HepG2 (cell line): ENCODE measurements around the gene C19orf44. TPM values are rescaled to one million over a fixed set of nuclear protein-coding genes. Genes with fewer than 3 reads are reported as not detected.

Source experiments
- CEBPB ChIP-seq: IDR thresholded peaks from 2 replicates; pipeline ENCODE4 v1.6.1; 2011; ENCODE audit warnings: low read depth, low read length, improper control_type of control experiment, borderline replicate concordance
- EEA1 ChIP-seq: sonication (generic); formaldehyde crosslinking; IDR thresholded peaks from 2 replicates; pipeline ENCODE4 v1.5.1; 2020; ENCODE audit warnings: mild to moderate bottlenecking, missing genetic modification reagents, borderline replicate concordance
- FOXO1 ChIP-seq: sonication (generic); formaldehyde crosslinking; IDR thresholded peaks from 2 replicates; pipeline ENCODE4 v1.4.0; 2020; ENCODE audit warnings: missing genetic modification reagents
- MED13 ChIP-seq: sonication (generic); formaldehyde crosslinking; IDR thresholded peaks from 2 replicates; pipeline ENCODE4 v1.5.0; 2020; ENCODE audit warnings: missing genetic modification reagents
- MXD4 ChIP-seq: IDR thresholded peaks from 2 replicates; pipeline ENCODE4 v1.6.1; 2016; ENCODE audit warnings: mild to moderate bottlenecking, missing biosample characterization, missing genetic modification reagents
- POGZ ChIP-seq: sonication (generic); formaldehyde crosslinking; IDR thresholded peaks from 2 replicates; pipeline ENCODE4 v1.4.0; 2020; ENCODE audit warnings: mild to moderate bottlenecking, missing genetic modification reagents
- RAD21 ChIP-seq: fragments of 450-650 bp; formaldehyde crosslinking; IDR thresholded peaks from 2 replicates; pipeline ENCODE4 v1.5.0; 2020; ENCODE audit warnings: mild to moderate bottlenecking
- SSRP1 ChIP-seq: IDR thresholded peaks from 2 replicates; pipeline ENCODE4 v1.6.1; 2016; ENCODE audit warnings: control low read depth
- U2AF1 ChIP-seq: fragments of 200-400 bp; formaldehyde crosslinking; optimal IDR thresholded peaks from 2 replicates; pipeline ENCODE3; 2017; ENCODE audit warnings: mild to moderate bottlenecking, low read depth, low read length
- ZBTB7B ChIP-seq: sonication (generic); formaldehyde crosslinking; IDR thresholded peaks from 2 replicates; pipeline ENCODE4 v1.4.0; 2020; ENCODE audit warnings: missing genetic modification reagents
- ZNF34 ChIP-seq: sonication (generic); formaldehyde crosslinking; IDR thresholded peaks from 2 replicates; pipeline ENCODE4 v1.4.0; 2020; ENCODE audit warnings: mild to moderate bottlenecking, missing genetic modification reagents, borderline replicate concordance
- ZNF549 ChIP-seq: sonication (generic); formaldehyde crosslinking; IDR thresholded peaks from 2 replicates; pipeline ENCODE4 v1.5.0; 2020; ENCODE audit warnings: missing genetic modification reagents
- polyA plus RNA-seq, 8 experiments: library from polyadenylated mRNA; depleted of rRNA in 3 of 8; stranded (reverse) in 7 of 8; unstranded in 1 of 8; fragments of >200 nt; fragmentation: Illumina TruSeq in 4 of 8; extraction: Trizol in 4 of 8; gene quantifications; 2 replicates each; pipeline versions ENCODE4 v1.2.1 to v1.2.3, GENCODE V29; 2011 to 2016; ENCODE audit warnings: low read depth in 4 of 8, missing spikeins in 1 of 8, mixed read lengths in 1 of 8; ENCODE audit not compliant: insufficient read depth in 1 of 8
- total RNA-seq, 5 experiments: library from RNA; depleted of rRNA; stranded (reverse); fragments of >200 nt; fragmentation: Illumina TruSeq; extraction: Trizol; gene quantifications; 2 replicates each; pipeline ENCODE4 v1.2.3, GENCODE V29; 2016; ENCODE audit warnings: low read depth in 1 of 5
- TF ChIP-seq, protein P1 (sequence below): sonication (generic); formaldehyde crosslinking; IDR thresholded peaks from 2 replicates; pipeline ENCODE4 v1.5.1; 2020; ENCODE audit warnings: mild to moderate bottlenecking, missing genetic modification reagents, borderline replicate concordance
- TF ChIP-seq, protein P2 (sequence below): sonication (generic); formaldehyde crosslinking; IDR thresholded peaks from 2 replicates; pipeline ENCODE4 v1.5.0; 2020; ENCODE audit warnings: missing genetic modification reagents
- TF ChIP-seq, protein P3 (sequence below): sonication (generic); formaldehyde crosslinking; IDR thresholded peaks from 2 replicates; pipeline ENCODE4 v1.4.0; 2020; ENCODE audit warnings: missing genetic modification reagents, borderline replicate concordance
- TF ChIP-seq, protein P4 (sequence below): sonication (generic); formaldehyde crosslinking; IDR thresholded peaks from 2 replicates; pipeline ENCODE4 v1.5.0; 2020; ENCODE audit warnings: missing genetic modification reagents

Gene C19orf44
- total and polyA plus RNA-seq, 2 of the 13 experiments (the other 11 are each of a cell fraction or from before 2014, with no cell fraction given): 3.2 to 4.3 TPM

DNA sequence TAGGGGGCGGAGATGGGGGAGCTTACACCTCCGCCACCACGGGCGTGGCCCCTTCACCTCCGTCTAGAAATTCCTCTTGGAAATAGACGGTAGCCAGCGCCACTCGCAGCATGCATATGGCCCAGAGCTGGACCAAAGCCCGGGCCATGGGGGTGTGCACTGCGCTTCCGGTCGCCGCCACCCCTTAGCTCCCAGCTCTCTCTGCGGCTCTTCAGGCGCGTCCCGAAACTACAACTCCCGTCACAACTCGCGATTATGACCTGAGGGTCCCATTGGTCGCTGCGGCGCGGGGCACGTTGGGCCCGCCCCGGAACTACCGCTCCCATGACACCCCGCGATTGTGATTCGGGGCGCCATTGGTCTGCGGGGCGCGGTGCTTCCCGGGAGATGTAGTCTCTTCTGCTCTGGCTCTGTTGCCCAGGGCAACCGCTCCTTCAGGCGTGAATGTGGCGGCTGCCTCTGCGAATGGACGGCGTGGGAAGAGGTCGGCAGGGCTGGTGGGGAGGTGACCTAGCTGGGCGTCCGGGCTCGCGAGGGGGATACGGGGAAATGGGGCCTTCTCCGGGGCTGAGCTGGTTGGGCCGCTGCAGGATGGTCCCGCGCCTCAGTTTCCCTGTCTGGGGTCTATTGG lies at the start of gene C19orf44, which contains the start of gene CALR3 (continued):
- TF ChIP-seq, protein P1, sequence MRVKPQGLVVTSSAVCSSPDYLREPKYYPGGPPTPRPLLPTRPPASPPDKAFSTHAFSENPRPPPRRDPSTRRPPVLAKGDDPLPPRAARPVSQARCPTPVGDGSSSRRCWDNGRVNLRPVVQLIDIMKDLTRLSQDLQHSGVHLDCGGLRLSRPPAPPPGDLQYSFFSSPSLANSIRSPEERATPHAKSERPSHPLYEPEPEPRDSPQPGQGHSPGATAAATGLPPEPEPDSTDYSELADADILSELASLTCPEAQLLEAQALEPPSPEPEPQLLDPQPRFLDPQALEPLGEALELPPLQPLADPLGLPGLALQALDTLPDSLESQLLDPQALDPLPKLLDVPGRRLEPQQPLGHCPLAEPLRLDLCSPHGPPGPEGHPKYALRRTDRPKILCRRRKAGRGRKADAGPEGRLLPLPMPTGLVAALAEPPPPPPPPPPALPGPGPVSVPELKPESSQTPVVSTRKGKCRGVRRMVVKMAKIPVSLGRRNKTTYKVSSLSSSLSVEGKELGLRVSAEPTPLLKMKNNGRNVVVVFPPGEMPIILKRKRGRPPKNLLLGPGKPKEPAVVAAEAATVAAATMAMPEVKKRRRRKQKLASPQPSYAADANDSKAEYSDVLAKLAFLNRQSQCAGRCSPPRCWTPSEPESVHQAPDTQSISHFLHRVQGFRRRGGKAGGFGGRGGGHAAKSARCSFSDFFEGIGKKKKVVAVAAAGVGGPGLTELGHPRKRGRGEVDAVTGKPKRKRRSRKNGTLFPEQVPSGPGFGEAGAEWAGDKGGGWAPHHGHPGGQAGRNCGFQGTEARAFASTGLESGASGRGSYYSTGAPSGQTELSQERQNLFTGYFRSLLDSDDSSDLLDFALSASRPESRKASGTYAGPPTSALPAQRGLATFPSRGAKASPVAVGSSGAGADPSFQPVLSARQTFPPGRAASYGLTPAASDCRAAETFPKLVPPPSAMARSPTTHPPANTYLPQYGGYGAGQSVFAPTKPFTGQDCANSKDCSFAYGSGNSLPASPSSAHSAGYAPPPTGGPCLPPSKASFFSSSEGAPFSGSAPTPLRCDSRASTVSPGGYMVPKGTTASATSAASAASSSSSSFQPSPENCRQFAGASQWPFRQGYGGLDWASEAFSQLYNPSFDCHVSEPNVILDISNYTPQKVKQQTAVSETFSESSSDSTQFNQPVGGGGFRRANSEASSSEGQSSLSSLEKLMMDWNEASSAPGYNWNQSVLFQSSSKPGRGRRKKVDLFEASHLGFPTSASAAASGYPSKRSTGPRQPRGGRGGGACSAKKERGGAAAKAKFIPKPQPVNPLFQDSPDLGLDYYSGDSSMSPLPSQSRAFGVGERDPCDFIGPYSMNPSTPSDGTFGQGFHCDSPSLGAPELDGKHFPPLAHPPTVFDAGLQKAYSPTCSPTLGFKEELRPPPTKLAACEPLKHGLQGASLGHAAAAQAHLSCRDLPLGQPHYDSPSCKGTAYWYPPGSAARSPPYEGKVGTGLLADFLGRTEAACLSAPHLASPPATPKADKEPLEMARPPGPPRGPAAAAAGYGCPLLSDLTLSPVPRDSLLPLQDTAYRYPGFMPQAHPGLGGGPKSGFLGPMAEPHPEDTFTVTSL (CRISPR knock-in tag): no peak
- TF ChIP-seq, protein P2, sequence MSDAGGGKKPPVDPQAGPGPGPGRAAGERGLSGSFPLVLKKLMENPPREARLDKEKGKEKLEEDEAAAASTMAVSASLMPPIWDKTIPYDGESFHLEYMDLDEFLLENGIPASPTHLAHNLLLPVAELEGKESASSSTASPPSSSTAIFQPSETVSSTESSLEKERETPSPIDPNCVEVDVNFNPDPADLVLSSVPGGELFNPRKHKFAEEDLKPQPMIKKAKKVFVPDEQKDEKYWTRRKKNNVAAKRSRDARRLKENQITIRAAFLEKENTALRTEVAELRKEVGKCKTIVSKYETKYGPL (CRISPR knock-in tag): no peak
- TF ChIP-seq MED13 (CRISPR knock-in tag): no peak
- TF ChIP-seq CEBPB: no peak
- no peak for TF ChIP-seq SSRP1 (CRISPR knock-in tag)
- peak; percentile 51; the same call in 1 of the 2 replicates for TF ChIP-seq ZNF34 (CRISPR knock-in tag)
- peak; percentile 66 for TF ChIP-seq MXD4 (CRISPR knock-in tag)
- peak; percentile 77 for TF ChIP-seq POGZ
- TF ChIP-seq ZBTB7B (CRISPR knock-in tag): peak; percentile 47; the same call in 1 of the 2 replicates
- TF ChIP-seq U2AF1: no peak
- TF ChIP-seq EEA1: no peak
- TF ChIP-seq FOXO1 (CRISPR knock-in tag): no peak; the same call in 1 of the 2 replicates
- TF ChIP-seq ZNF549 (CRISPR knock-in tag): no peak
- TF ChIP-seq, protein P3, sequence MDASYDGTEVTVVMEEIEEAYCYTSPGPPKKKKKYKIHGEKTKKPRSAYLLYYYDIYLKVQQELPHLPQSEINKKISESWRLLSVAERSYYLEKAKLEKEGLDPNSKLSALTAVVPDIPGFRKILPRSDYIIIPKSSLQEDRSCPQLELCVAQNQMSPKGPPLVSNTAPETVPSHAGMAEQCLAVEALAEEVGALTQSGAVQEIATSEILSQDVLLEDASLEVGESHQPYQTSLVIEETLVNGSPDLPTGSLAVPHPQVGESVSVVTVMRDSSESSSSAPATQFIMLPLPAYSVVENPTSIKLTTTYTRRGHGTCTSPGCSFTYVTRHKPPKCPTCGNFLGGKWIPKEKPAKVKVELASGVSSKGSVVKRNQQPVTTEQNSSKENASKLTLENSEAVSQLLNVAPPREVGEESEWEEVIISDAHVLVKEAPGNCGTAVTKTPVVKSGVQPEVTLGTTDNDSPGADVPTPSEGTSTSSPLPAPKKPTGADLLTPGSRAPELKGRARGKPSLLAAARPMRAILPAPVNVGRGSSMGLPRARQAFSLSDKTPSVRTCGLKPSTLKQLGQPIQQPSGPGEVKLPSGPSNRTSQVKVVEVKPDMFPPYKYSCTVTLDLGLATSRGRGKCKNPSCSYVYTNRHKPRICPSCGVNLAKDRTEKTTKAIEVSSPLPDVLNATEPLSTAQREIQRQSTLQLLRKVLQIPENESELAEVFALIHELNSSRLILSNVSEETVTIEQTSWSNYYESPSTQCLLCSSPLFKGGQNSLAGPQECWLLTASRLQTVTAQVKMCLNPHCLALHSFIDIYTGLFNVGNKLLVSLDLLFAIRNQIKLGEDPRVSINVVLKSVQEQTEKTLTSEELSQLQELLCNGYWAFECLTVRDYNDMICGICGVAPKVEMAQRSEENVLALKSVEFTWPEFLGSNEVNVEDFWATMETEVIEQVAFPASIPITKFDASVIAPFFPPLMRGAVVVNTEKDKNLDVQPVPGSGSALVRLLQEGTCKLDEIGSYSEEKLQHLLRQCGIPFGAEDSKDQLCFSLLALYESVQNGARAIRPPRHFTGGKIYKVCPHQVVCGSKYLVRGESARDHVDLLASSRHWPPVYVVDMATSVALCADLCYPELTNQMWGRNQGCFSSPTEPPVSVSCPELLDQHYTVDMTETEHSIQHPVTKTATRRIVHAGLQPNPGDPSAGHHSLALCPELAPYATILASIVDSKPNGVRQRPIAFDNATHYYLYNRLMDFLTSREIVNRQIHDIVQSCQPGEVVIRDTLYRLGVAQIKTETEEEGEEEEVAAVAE (CRISPR knock-in tag): peak; percentile 95
- TF ChIP-seq RAD21 (CRISPR knock-in tag): peak; percentile 42; the same call in 1 of the 2 replicates
- TF ChIP-seq, protein P4, sequence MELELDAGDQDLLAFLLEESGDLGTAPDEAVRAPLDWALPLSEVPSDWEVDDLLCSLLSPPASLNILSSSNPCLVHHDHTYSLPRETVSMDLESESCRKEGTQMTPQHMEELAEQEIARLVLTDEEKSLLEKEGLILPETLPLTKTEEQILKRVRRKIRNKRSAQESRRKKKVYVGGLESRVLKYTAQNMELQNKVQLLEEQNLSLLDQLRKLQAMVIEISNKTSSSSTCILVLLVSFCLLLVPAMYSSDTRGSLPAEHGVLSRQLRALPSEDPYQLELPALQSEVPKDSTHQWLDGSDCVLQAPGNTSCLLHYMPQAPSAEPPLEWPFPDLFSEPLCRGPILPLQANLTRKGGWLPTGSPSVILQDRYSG (CRISPR knock-in tag): no peak
